GM23338 (cell line): Measurements from ENCODE around the gene RAD51AP1. TPM values are rescaled to one million over a fixed set of nuclear protein-coding genes. Genes with fewer than 3 reads are reported as not detected.

Experiments
- ATAC-seq: fragments of 200-7000 bp; cut with Tn5 transposase; 3 replicates; pipeline ENCODE4 v1.9.1; 2020
- DNase-seq: peaks from one replicate; pipeline ENCODE4 v3.0.0-alpha.2; 2015; ENCODE audit warnings: low spot score
- H2AFZ ChIP-seq: fragments of 200-600 bp; sonication (generic); 2 replicates; pipeline ENCODE4 v1.8.0; 2016; ENCODE audit warnings: antibody characterized with exemption, mild to moderate bottlenecking, moderate library complexity
- H3F3A ChIP-seq: fragments of 200-600 bp; sonication (generic); replicated peaks from 2 replicates; pipeline ENCODE4 v1.8.0; 2017; ENCODE audit warnings: antibody characterized with exemption, mixed run types, low read depth
- H3K27ac ChIP-seq: fragments of 200-600 bp; sonication (generic); 2 replicates; pipeline ENCODE4 v1.6.1; 2016; ENCODE audit warnings: low read depth
- H3K27me3 ChIP-seq: fragments of 200-600 bp; sonication (generic); 2 replicates; pipeline ENCODE4 v1.8.0; 2016; ENCODE audit warnings: mild to moderate bottlenecking, mixed run types, moderate library complexity; ENCODE audit not compliant: insufficient read depth
- H3K36me3 ChIP-seq: fragments of 200-600 bp; sonication (generic); 2 replicates; pipeline ENCODE4 v1.8.0; 2016; ENCODE audit warnings: mild to moderate bottlenecking; ENCODE audit not compliant: insufficient read depth
- H3K4me1 ChIP-seq: fragments of 200-600 bp; sonication (generic); 2 replicates; pipeline ENCODE4 v1.8.0; 2016; ENCODE audit warnings: mild to moderate bottlenecking, moderate library complexity; ENCODE audit not compliant: insufficient read depth
- H3K4me2 ChIP-seq: fragments of 200-600 bp; sonication (generic); 2 replicates; pipeline ENCODE4 v1.7.1; 2017; ENCODE audit warnings: mixed run types
- H3K4me3 ChIP-seq: fragments of 200-600 bp; sonication (generic); 2 replicates; pipeline ENCODE4 v1.6.1; 2016; ENCODE audit warnings: mixed run types
- H3K79me2 ChIP-seq: fragments of 200-600 bp; sonication (generic); replicated peaks from 2 replicates; pipeline ENCODE4 v1.8.0; 2017; ENCODE audit warnings: mild to moderate bottlenecking; ENCODE audit not compliant: insufficient read depth
- H3K9me2 ChIP-seq: fragments of 200-600 bp; sonication (generic); 2 replicates; pipeline ENCODE4 v1.8.0; 2017; ENCODE audit not compliant: insufficient read depth
- H4K20me1 ChIP-seq: fragments of 200-600 bp; sonication (generic); replicated peaks from 2 replicates; pipeline ENCODE4 v1.8.0; 2017; ENCODE audit warnings: mild to moderate bottlenecking; ENCODE audit not compliant: insufficient read depth
- H3K27ac Mint-ChIP-seq: 2 replicates; pipeline ENCODE4 v1.8.0; 2020; ENCODE audit warnings: inconsistent platforms, mild to moderate bottlenecking, moderate library complexity, mixed read lengths
- H3K27me3 Mint-ChIP-seq: 3 replicates; pipeline ENCODE4 v1.8.0; 2022; ENCODE audit warnings: low read depth, mild to moderate bottlenecking, moderate library complexity, mixed read lengths, inconsistent platforms; ENCODE audit not compliant: insufficient read depth, poor library complexity
- H3K36me3 Mint-ChIP-seq: 3 replicates; pipeline ENCODE4 v1.8.0; 2021; ENCODE audit warnings: low read depth, mild to moderate bottlenecking, inconsistent platforms, moderate library complexity, mixed read lengths
- H3K4me1 Mint-ChIP-seq: 3 replicates; pipeline ENCODE4 v1.8.0; 2020; ENCODE audit warnings: mild to moderate bottlenecking, inconsistent platforms, mixed read lengths
- H3K4me3 Mint-ChIP-seq: 3 replicates; pipeline ENCODE4 v1.8.0; 2021; ENCODE audit warnings: moderate library complexity, mild to moderate bottlenecking, inconsistent platforms, mixed read lengths
- H3K9me3 Mint-ChIP-seq: 3 replicates; pipeline ENCODE4 v1.8.0; 2020; ENCODE audit warnings: moderate library complexity, mild to moderate bottlenecking, inconsistent platforms, mixed read lengths
- CREB1 ChIP-seq: fragments of 250-450 bp; sonication (Bioruptor Pico); IDR thresholded peaks from 2 replicates; pipeline ENCODE4 v1.5.0; 2020; ENCODE audit warnings: low read depth, mild to moderate bottlenecking, moderate library complexity
- EZH2 ChIP-seq: fragments of 200-600 bp; sonication (generic); IDR thresholded peaks from one replicate; pipeline ENCODE4 v1.8.0; 2017; ENCODE audit warnings: antibody characterized with exemption, mild to moderate bottlenecking, low read depth; ENCODE audit not compliant: unreplicated experiment
- EZH2phosphoT487 ChIP-seq: fragments of 200-600 bp; sonication (generic); IDR thresholded peaks from one replicate; pipeline ENCODE4 v1.8.1; 2018; ENCODE audit warnings: antibody characterized with exemption; ENCODE audit not compliant: unreplicated experiment
- JUNB ChIP-seq: IDR thresholded peaks from one replicate; pipeline ENCODE4 v1.6.1; 2016; ENCODE audit warnings: antibody characterized with exemption; ENCODE audit not compliant: unreplicated experiment
- NANOG ChIP-seq: IDR thresholded peaks from 2 replicates; pipeline ENCODE4 v1.6.1; 2016; ENCODE audit warnings: antibody characterized with exemption, borderline replicate concordance
- POLR2AphosphoS5 ChIP-seq: IDR thresholded peaks from 2 replicates; pipeline ENCODE4 v1.6.1; 2016; ENCODE audit warnings: antibody characterized with exemption, low read depth
- STAT1 ChIP-seq: IDR thresholded peaks from one replicate; pipeline ENCODE4 v1.6.1; 2016; ENCODE audit warnings: antibody characterized with exemption; ENCODE audit not compliant: unreplicated experiment
- ZNF114 ChIP-seq: fragments of 250-450 bp; sonication (Bioruptor Pico); IDR thresholded peaks from 2 replicates; pipeline ENCODE4 v1.5.0; 2020; ENCODE audit warnings: mild to moderate bottlenecking, moderate library complexity
- ZNF331 ChIP-seq: fragments of 250-450 bp; sonication (Bioruptor Pico); IDR thresholded peaks from 2 replicates; pipeline ENCODE4 v1.5.0; 2020; ENCODE audit warnings: low read depth, mild to moderate bottlenecking, moderate library complexity
- ZNF462 ChIP-seq: fragments of 250-450 bp; sonication (Bioruptor Pico); IDR thresholded peaks from 2 replicates; pipeline ENCODE4 v1.5.0; 2020; ENCODE audit warnings: mild to moderate bottlenecking, moderate library complexity
- polyA plus RNA-seq: library from polyadenylated mRNA; unstranded; fragments of >200 nt; fragmentation: Nextera tagmentation; extraction: Ambion mirVana; gene quantifications from 2 replicates; pipeline ENCODE4 v1.2.1, GENCODE V29; 2016
- total RNA-seq: library from RNA; depleted of rRNA; stranded (reverse); fragments of >200 nt; shearing (Covaris generic); gene quantifications from 2 replicates; pipeline ENCODE4 v1.2.3, GENCODE V29; 2014
- TF ChIP-seq, protein P1 (sequence below), 2 experiments: fragments of 200-600 bp in 1 of 2; sonication (generic) in 1 of 2; conservative IDR thresholded peaks; 2 replicates each; pipeline versions ENCODE4 v1.5.1 to v1.6.1; 2016 to 2017; ENCODE audit warnings: antibody characterized with exemption in 2 of 2, low read depth in 2 of 2, mild to moderate bottlenecking in 2 of 2, moderate library complexity in 1 of 2

RAD51AP1 gene
- total and polyA plus RNA-seq, 2 experiments from 2014 or later = 75.2 to 119 TPM

DNA sequence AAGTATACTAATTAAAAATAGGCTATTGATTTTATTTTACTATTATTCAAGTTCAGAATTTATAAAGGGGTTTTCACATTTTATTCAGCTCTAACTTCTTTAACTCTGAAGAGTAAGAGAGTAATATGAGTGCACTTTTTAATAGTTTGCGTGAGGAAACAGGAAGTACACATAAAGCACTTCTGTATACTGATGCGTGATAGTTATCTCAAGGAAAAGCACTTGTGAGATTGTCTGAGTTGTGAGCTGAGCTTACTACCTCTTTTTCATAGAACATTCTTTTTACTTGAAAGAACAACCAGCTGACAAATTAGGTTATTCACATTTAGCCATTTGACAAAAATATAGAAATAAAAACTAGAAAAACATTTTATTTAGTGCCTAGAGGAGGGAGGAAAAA is 1.9 kb downstream of the RAD51AP1 start:
- Histone ChIP-seq H3K9me2 (no peaks in the 10 kb centered on the region), H3K4me3 (no peak overlapping the region), H3K27ac (no peak overlapping the region), H3K4me1 (no peaks in the 10 kb centered on the region), H4K20me1 (no peaks in the 10 kb centered on the region), H3F3A (no peaks in the 10 kb centered on the region), H3K4me2 (no peak overlapping the region), H3K36me3 (peaks cover 13% of the 10 kb centered on the region; the same call in 1 of the 2 replicates), H3K79me2 (peaks cover 35% of the 10 kb centered on the region), H3K27me3 (no peaks in the 10 kb centered on the region), H2AFZ (no peak overlapping the region)
- H3K4me1 Mint-ChIP-seq = peaks cover 8% of the 10 kb centered on the region
- no peaks in the 10 kb centered on the region for H3K27me3 Mint-ChIP-seq
- peaks cover 26% of the 10 kb centered on the region; the same call in 2 of the 3 replicates for H3K36me3 Mint-ChIP-seq
- no peak for TF ChIP-seq ZNF331 (CRISPR knock-in tag)
- TF ChIP-seq POLR2AphosphoS5 = no peak
- no peak overlapping the region for H3K27ac Mint-ChIP-seq
- H3K9me3 Mint-ChIP-seq = no peaks in the 10 kb centered on the region; the same call in 2 of the 3 replicates
- ATAC-seq (no peak), DNase-seq (no peak)
- no peak overlapping the region for H3K4me3 Mint-ChIP-seq

DNA sequence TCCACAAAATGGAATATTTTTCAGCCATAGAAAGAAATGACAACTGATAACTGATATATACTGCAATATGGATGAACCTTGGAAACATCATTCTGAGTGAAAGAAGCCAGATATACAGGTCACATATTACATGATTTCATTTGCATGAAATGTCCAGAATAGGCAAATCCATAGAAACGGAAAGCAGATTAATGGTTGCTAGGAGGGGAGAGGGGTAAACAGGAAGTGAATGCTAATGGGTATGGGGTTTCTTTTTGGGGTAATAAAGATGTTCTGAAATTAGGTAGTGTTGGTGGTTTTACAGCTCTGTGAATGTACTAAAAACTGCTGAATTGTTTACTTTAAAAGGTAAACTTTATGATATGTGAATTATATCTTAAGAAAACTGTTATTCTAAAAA is 6.5 kb downstream of the RAD51AP1 start:
- Histone ChIP-seq H3K9me2 (no peaks in the 10 kb centered on the region), H3K4me1 (peaks cover 13% of the 10 kb centered on the region), H4K20me1 (no peaks in the 10 kb centered on the region), H3F3A (no peaks in the 10 kb centered on the region), H3K4me2 (no peak overlapping the region), H3K79me2 (peaks cover 13% of the 10 kb centered on the region), H3K4me3 (no peak overlapping the region), H3K36me3 (peaks cover 30% of the 10 kb centered on the region; the same call in 1 of the 2 replicates), H2AFZ (no peak overlapping the region), H3K27me3 (no peaks in the 10 kb centered on the region), H3K27ac (no peak overlapping the region)
- ATAC-seq (no peak), DNase-seq (no peak)
- no peak overlapping the region for H3K27ac Mint-ChIP-seq
- H3K9me3 Mint-ChIP-seq = no peaks in the 10 kb centered on the region
- no peaks in the 10 kb centered on the region for H3K27me3 Mint-ChIP-seq
- H3K36me3 Mint-ChIP-seq = peaks cover 47% of the 10 kb centered on the region
- no peak overlapping the region for H3K4me3 Mint-ChIP-seq
- H3K4me1 Mint-ChIP-seq = peaks cover 4% of the 10 kb centered on the region; the same call in 2 of the 3 replicates
- TF ChIP-seq ZNF462 (CRISPR knock-in tag) (no peak), POLR2AphosphoS5 (no peak), STAT1 (no peak), CREB1 (CRISPR knock-in tag) (no peak), EZH2 (no peak), EZH2phosphoT487 (no peak), ZNF331 (CRISPR knock-in tag) (no peak), JUNB (no peak), ZNF114 (no peak), NANOG (no peak)
- TF ChIP-seq, protein P1, sequence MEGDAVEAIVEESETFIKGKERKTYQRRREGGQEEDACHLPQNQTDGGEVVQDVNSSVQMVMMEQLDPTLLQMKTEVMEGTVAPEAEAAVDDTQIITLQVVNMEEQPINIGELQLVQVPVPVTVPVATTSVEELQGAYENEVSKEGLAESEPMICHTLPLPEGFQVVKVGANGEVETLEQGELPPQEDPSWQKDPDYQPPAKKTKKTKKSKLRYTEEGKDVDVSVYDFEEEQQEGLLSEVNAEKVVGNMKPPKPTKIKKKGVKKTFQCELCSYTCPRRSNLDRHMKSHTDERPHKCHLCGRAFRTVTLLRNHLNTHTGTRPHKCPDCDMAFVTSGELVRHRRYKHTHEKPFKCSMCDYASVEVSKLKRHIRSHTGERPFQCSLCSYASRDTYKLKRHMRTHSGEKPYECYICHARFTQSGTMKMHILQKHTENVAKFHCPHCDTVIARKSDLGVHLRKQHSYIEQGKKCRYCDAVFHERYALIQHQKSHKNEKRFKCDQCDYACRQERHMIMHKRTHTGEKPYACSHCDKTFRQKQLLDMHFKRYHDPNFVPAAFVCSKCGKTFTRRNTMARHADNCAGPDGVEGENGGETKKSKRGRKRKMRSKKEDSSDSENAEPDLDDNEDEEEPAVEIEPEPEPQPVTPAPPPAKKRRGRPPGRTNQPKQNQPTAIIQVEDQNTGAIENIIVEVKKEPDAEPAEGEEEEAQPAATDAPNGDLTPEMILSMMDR (conservative IDR thresholded peaks at IDR 0.05; ENCODE audit: low read depth in 2 of 2) = no peak
